Putamen (tissue), 1 donor: ENCODE measurements around the gene GNGT2.

Experiments used
- DNase-seq: peaks from one replicate; pipeline ENCODE4 v3.0.0-alpha.2; 2016; ENCODE audit warnings: low spot score

Gene GNGT2

GRCh38 chr17:49168706-49169105 is 41.7 kb downstream of the GNGT2 start:
- no peak for DNase-seq

GRCh38 chr17:49165143-49165542 is 45.2 kb downstream of the GNGT2 start:
- DNase-seq, result no peak

- no peak for DNase-seq
These were observed 47.5 kb downstream of the GNGT2 start for GRCh38 chr17:49162866-49163265.

GRCh38 chr17:49157784-49158183 is 52.6 kb downstream of the GNGT2 start:
- peak; percentile 20 for DNase-seq

GRCh38 chr17:49156256-49156655 is 54.1 kb downstream of the GNGT2 start:
- no peak for DNase-seq
